Nucleus accumbens (tissue), 56 donors: ENCODE results near the gene TPSAB1.
"Not testable (repeated sequence)": the region's sequence is repeated elsewhere in the genome, so short reads cannot be mapped to it uniquely, and the experiment has no call there.

Source experiments
- DNase-seq, 56 donors: peaks; one replicate each; lab custom pipeline; 2025; lab: John Stamatoyannopoulos, UW

TPSAB1 gene

DNA sequence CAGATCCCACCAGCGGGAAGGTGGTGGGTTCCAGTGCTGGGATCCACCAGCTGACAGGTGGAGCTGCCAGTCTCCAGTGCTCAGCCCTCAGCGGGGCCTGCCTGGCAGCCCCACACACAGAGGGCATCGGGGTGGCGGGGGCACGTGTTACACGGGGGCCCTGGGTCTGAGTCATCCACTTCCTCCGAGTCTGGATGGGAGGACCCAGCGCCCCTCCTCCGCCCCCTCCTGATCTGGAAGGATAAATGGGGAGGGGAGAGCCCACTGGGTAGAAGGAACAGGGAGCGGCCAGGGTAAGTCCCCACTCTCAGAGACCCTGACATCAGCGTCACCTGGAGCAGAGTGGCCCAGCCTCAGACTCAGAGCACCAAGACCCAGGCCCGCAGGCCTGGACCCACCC is at the start of gene TPSAB1:
Gene TPSAB1 (plus strand): TSS at position 270 of the 400 bp plus-strand sequence. CDS start 234 bp downstream, outside the sequence.
- not testable (repeated sequence) for DNase-seq

DNA sequence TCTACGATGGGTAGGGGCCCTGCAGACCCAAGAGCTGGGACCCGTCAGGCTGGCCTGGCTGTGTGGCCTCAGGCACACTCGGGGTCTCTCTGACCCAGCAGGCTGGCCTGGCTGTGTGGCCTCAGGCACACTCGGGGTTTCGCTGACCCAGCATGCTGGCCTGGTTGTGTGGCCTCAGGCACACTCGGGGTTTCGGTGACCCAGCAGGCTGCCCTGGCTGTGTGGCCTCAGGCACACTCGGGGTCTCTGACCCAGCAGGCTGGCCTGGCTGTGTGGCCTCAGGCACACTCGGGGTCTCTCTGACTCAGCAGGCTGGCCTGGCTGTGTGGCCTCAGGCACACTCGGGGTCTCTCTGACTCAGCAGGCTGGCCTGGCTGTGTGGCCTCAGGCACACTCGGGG is 49.7 kb upstream of the TPSAB1 start:
- DNase-seq: not testable (repeated sequence)

GRCh38 chr16:1192384-1193073 is 48.0 kb upstream of the TPSAB1 start:
- DNase-seq: no peak

GRCh38 chr16:1193143-1193824 is 47.2 kb upstream of the TPSAB1 start:
- peak in 4 of 56 donors; percentile 9 to 34 (median 11) for DNase-seq

GRCh38 chr16:1193825-1194581 is 46.5 kb upstream of the TPSAB1 start:
- no peak for DNase-seq

DNA sequence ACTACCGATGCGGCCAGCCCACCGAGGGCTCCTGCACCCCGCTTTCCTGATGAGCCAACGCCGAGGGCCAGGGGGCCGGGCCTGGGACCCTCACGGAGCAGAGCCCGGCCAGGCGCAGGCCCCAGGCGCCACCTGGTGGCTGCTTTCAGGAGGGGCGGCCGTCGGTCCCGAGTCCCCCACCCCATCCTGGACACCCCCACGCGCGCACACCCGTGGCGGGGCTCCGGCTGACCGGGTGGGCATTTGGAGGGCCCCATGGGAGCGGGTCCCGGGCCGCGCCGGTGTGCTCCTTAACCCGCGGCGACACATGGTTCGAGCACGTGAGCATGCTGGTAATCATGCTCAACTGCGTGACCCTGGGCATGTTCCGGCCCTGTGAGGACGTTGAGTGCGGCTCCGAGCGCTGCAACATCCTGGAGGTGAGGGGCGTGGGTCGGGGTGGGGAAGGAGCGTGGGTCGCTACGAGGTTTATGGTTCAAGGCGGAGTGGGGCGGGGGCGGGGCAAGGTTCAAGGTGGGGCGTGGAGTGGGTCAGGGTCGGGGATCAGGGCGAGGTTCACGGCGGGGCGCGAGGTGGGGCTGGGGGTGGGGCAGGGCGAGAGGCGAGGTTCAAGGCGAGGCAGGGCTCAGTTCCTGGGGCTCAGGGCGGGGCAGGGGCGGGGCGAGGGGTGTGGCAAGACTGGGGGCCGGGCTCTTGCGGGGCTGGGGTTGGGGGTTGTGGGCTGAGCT is 45.7 kb upstream of the TPSAB1 start:
- peak in 2 of 56 donors; percentile 10 to 20 for DNase-seq

GRCh38 chr16:1195393-1195666 is 45.2 kb upstream of the TPSAB1 start:
- no peak for DNase-seq

GRCh38 chr16:1196494-1196893 is 44.0 kb upstream of the TPSAB1 start:
- peak in 2 of 56 donors; percentile 10 to 11 for DNase-seq

- DNase-seq: no peak
These were observed 43.2 kb upstream of the TPSAB1 start for GRCh38 chr16:1197237-1197866.

DNA sequence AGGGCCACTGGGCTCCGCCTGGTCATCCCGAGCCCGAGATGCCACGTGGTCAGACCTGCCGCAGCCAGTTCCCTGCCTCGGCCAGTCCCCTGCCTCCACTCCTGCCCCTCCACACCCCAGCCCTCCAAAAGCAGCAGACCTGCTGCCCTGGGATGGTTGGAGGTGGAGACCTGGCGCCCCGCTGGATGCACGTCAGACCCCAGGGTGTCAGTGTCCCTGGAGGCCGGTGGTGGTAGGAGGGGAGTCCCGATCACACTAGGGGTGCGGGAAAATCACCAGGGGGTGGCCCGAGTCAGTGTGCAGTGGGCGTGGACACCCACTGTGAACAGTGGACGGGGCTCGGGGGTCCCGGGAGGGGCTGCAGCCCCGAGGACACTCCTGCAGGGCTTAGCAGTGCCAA is 42.3 kb upstream of the TPSAB1 start:
- no peak for DNase-seq

DNA sequence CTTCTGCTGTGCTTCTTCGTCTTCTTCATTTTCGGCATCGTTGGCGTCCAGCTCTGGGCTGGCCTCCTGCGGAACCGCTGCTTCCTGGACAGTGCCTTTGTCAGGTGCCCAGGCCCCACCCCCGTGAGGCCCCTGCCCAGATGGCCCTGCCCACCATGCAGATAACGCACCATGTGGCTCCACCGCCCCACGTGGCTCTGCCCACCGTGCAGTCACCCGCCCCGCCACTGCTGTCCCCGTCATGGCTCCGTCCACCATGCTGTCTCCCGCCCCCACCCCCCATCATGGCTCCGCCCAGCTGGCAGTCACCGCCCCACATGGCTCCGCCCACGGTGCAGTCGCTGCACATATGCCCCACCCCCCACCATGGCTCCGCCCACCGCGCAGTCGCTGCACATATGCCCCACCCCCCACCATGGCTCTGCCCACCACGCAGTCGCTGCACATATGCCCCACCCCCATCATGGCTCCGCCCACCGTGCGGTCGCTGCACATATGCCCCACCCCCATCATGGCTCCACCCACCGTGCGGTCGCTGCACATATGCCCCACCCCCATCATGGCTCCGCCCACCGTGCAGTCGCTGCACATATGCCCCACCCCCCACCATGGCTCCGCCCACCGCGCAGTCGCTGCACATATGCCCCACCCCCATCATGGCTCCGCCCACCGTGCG is 41.7 kb upstream of the TPSAB1 start:
- DNase-seq: peak in 1 of 56 donors; percentile 17

DNA sequence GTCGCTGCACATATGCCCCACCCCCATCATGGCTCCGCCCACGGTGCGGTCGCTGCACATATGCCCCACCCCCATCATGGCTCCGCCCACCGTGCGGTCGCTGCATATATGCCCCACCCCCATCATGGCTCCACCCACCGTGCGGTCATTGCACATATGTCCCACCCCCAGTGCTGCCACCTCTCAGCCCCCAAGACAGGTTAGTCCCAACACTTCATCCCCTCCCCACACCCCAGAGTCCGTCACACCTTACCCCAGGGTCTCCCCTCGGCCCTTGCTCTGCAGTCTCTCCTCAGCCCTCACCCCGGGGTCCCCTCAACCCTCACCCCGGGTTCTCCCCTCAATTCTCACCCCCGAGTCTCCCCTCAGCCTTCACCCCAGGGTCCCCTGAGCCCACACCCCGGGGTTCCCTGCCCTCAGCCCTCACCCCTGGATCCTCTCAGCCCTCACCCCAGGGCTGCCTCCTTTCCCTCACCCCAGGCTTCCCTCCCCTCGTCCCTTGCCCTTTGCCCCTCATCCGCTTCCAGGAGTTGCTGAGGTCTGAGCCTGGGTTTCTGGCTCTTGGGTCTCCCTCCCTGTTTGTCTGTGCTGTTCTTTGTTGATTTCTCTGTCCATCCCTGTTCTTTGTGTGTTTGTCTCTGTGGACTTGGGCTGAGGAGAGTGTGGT is 41.0 kb upstream of the TPSAB1 start:
- no peak for DNase-seq

DNA sequence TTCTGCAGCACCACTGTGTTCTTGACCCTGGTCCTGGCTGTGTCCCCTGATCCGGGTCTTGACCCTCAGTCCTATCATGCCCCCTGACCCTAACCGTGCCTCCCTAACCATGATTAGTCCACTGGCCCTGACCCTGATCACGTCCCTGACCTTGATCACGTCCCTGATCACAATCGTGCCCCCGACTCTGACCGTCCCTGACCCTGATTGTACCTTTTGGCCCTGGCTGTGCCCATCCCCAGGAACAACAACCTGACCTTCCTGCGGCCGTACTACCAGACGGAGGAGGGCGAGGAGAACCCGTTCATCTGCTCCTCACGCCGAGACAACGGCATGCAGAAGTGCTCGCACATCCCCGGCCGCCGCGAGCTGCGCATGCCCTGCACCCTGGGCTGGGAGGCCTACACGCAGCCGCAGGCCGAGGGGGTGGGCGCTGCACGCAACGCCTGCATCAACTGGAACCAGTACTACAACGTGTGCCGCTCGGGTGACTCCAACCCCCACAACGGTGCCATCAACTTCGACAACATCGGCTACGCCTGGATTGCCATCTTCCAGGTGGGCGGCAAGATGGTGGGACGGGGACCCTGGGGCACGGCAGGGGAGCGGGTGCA is 40.4 kb upstream of the TPSAB1 start:
- DNase-seq: no peak

- DNase-seq: no peak
These were observed 39.1 kb upstream of the TPSAB1 start for GRCh38 chr16:1201444-1201843.

- DNase-seq: no peak
These were observed 38.2 kb upstream of the TPSAB1 start for GRCh38 chr16:1202274-1202673.

DNA sequence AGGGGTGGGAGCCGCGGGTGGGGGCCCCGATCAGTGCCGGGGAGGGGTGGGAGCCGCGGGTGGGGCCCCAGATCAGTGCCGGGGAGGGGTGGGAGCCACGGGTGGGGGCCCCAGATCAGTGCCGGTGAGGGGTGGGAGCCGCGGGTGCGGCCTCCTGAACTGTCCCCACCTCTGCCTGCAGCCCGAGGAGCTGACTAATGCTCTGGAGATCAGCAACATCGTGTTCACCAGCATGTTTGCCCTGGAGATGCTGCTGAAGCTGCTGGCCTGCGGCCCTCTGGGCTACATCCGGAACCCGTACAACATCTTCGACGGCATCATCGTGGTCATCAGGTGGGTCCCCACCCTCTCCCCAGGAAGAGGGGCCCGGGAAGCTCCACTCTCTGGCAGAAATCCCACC is 35.6 kb upstream of the TPSAB1 start:
- no peak for DNase-seq

DNA sequence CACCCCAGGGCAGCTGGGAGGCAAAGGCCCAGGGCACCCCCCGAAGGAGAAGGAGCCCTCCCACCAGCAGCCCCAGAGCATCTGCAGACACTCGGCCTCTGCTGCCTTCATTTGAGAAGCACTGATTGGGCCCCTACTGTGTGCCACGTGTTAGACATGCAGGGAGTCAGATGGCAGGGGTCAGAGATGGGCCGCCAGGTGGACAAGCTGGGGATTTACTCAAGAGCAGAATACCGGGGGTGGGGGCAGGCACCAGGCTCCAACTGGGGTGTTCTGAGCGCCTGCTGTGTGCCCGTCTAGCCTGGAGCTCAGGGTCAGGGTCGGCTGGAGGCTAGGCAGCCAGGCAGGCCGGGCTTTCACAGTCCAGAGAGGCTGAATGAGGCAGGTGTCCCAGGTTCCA is 34.2 kb upstream of the TPSAB1 start:
- no peak for DNase-seq

DNA sequence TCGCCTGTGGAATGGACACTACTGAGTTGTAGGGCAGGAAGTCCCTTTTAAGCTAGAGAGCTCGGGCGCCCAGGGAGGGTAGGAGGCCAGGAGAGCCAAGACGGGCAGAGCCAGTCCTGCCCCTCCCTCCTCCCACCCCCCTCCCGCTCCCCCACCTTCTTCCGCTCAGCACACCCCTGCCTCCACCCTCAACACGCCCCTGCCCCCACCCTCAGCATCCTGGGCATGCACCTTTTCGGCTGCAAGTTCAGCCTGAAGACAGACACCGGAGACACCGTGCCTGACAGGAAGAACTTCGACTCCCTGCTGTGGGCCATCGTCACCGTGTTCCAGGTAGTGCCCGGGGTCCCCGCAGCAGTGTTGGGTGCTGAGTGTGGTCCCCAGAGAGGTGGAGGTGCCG is 33.7 kb upstream of the TPSAB1 start:
- no peak for DNase-seq

DNA sequence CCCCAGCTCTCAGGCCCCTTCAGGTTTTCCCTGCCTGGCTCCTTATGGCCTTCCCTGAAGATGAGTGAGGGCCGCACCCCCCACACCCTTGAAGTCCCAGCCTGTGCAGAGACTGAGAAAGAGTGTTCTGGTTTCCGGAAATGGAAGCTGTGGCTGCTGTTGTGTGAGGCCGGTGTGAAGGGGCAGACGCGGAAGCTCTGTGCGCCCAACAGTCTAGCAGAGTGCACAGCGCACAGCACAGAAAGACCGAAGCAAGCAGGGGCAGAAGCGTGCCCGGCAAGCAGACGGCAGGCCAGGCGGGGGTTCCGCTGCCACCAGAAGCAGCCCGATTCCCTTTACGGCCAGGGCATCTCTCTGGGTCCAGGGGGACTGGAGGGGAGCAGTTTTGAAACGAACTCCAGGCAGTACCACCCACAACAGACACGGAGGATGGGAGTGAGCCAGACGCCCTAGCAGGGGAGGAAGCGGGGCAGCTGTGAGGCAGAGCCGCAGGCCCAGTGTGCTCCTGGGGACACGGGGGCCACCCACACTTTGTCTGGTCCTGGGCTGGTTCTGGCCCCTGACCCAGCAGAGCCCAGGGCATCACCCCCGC is 32.2 kb upstream of the TPSAB1 start:
- DNase-seq: no peak
